Mesenchymal stem cell (in vitro differentiated cells and primary cell): Measurements from ENCODE around the gene TMEM119.

Experiments used
- DNase-seq: peaks from one replicate; pipeline ENCODE4 v3.0.0-alpha.2; 2013
- H2AFZ ChIP-seq: one replicate; pipeline ENCODE4 v1.6.1; 2013; ENCODE audit warnings: low read depth, mild to moderate bottlenecking, control low read depth, inconsistent platforms, low read length, moderate library complexity
- H2AK5ac ChIP-seq: 2 replicates; pipeline ENCODE4 v1.6.1; 2013; ENCODE audit warnings: low read length, moderate library complexity, mild to moderate bottlenecking, inconsistent platforms; ENCODE audit not compliant: severe bottlenecking
- H2BK120ac ChIP-seq: one replicate; pipeline ENCODE4 v1.6.1; 2013; ENCODE audit warnings: low read depth, mild to moderate bottlenecking, inconsistent platforms, low read length, moderate library complexity
- H2BK12ac ChIP-seq, 2 experiments: one replicate each; pipeline ENCODE4 v1.6.1; 2013; ENCODE audit warnings: inconsistent platforms in 2 of 2, low read length in 2 of 2, mild to moderate bottlenecking in 2 of 2, moderate library complexity in 2 of 2, control low read depth in 1 of 2
- H2BK15ac ChIP-seq: one replicate; pipeline ENCODE4 v1.6.1; 2013; ENCODE audit warnings: mild to moderate bottlenecking, low read depth, inconsistent platforms; ENCODE audit not compliant: poor library complexity, severe bottlenecking
- H2BK5ac ChIP-seq: 2 replicates; pipeline ENCODE4 v1.6.1; 2013; ENCODE audit warnings: low read depth, mild to moderate bottlenecking, low read length, control low read depth, inconsistent platforms; ENCODE audit not compliant: poor library complexity, severe bottlenecking
- H3K14ac ChIP-seq, 2 experiments: one replicate each; pipeline ENCODE4 v1.6.1; 2013; ENCODE audit warnings: inconsistent platforms in 2 of 2, low read length in 2 of 2, control low read depth in 1 of 2, mild to moderate bottlenecking in 1 of 2, moderate library complexity in 1 of 2
- H3K18ac ChIP-seq, 2 experiments: one replicate each; pipeline ENCODE4 v1.6.1; 2013; ENCODE audit warnings: inconsistent platforms in 2 of 2, low read length in 2 of 2, control low read depth in 1 of 2, low read depth in 1 of 2, mild to moderate bottlenecking in 1 of 2
- H3K23ac ChIP-seq, 2 experiments: one replicate each; pipeline ENCODE4 v1.6.1; 2013; ENCODE audit warnings: inconsistent platforms in 2 of 2, low read length in 2 of 2, mild to moderate bottlenecking in 2 of 2, moderate library complexity in 2 of 2, control low read depth in 1 of 2
- H3K27ac ChIP-seq: 2 replicates; pipeline ENCODE4 v1.5.1; 2013; ENCODE audit warnings: mild to moderate bottlenecking, moderate library complexity, low read length, control low read depth, inconsistent platforms; ENCODE audit not compliant: poor library complexity, severe bottlenecking
- H3K27me3 ChIP-seq, 2 experiments: 2 replicates each; pipeline versions ENCODE4 v1.6.1 to v1.7.0; 2013; ENCODE audit warnings: low read length in 2 of 2, mild to moderate bottlenecking in 2 of 2, moderate library complexity in 2 of 2, control low read depth in 1 of 2, inconsistent platforms in 1 of 2; ENCODE audit not compliant: control insufficient read depth in 1 of 2, insufficient read depth in 1 of 2
- H3K36me3 ChIP-seq, 2 experiments: 2 replicates each; pipeline versions ENCODE4 v1.6.1 to v1.7.0; 2013; ENCODE audit warnings: low read length in 2 of 2, control low read depth in 1 of 2, inconsistent platforms in 1 of 2, low read depth in 1 of 2, mild to moderate bottlenecking in 1 of 2; ENCODE audit not compliant: insufficient read depth in 2 of 2, control insufficient read depth in 1 of 2
- H3K4ac ChIP-seq, 2 experiments: one replicate each; pipeline ENCODE4 v1.6.1; 2013; ENCODE audit warnings: inconsistent platforms in 2 of 2, low read length in 2 of 2, mild to moderate bottlenecking in 2 of 2, moderate library complexity in 2 of 2, control low read depth in 1 of 2, low read depth in 1 of 2
- H3K4me1 ChIP-seq: 2 replicates; pipeline ENCODE4 v1.6.1; 2013; ENCODE audit warnings: low read depth, low read length, control low read depth; ENCODE audit not compliant: control insufficient read depth, insufficient read depth
- H3K4me2 ChIP-seq: 2 replicates; pipeline ENCODE4 v1.6.1; 2013; ENCODE audit warnings: low read length, mild to moderate bottlenecking, inconsistent platforms; ENCODE audit not compliant: poor library complexity, severe bottlenecking
- H3K4me3 ChIP-seq, 2 experiments: 2 replicates each; pipeline versions ENCODE4 v1.5.1 to v1.7.0; 2013; ENCODE audit warnings: low read length in 2 of 2, mild to moderate bottlenecking in 2 of 2, control low read depth in 1 of 2, low read depth in 1 of 2; ENCODE audit not compliant: insufficient read depth in 1 of 2
- H3K79me1 ChIP-seq: replicated peaks from 2 replicates; pipeline ENCODE4 v1.6.1; 2013; ENCODE audit warnings: mild to moderate bottlenecking, control low read depth, low read length, inconsistent platforms; ENCODE audit not compliant: poor library complexity, severe bottlenecking
- H3K9ac ChIP-seq: 2 replicates; pipeline ENCODE4 v1.7.0; 2013; ENCODE audit warnings: mild to moderate bottlenecking, low read length, moderate library complexity
- H3K9me3 ChIP-seq: 2 replicates; pipeline ENCODE4 v1.7.0; 2013; ENCODE audit warnings: mild to moderate bottlenecking, low read length; ENCODE audit not compliant: control insufficient read depth
- H4K8ac ChIP-seq: one replicate; pipeline ENCODE4 v1.6.1; 2013; ENCODE audit warnings: inconsistent platforms, mild to moderate bottlenecking, low read length, moderate library complexity
- H4K91ac ChIP-seq: one replicate; pipeline ENCODE4 v1.6.1; 2013; ENCODE audit warnings: mild to moderate bottlenecking, low read length, inconsistent platforms
- WGBS: methylation state at CpG from one replicate; pipeline ENCODE4 v1.1.7; 2013; ENCODE audit warnings: mixed read lengths; 5-methylcytosine and 5-hydroxymethylcytosine counted together

The TMEM119 gene

GRCh38 chr12:108595711-108596647, 1.9 kb downstream of the TMEM119 start:
- Histone ChIP-seq H3K4me1 (peaks cover 2% of the 10 kb centered on the region), H2AK5ac (no peak overlapping the region), H4K91ac (peak overlapping the region; percentile 87), H3K27me3 (no peaks in the 10 kb centered on the region), H2BK15ac (peak overlapping the region; percentile 38), H3K9me3 (no peaks in the 10 kb centered on the region), H3K14ac (peak overlapping the region in 1 of 2 experiments; percentile 45), H3K36me3 (peaks cover 0 to 36% of the 10 kb centered on the region in 2 experiments), H3K4me2 (no peak overlapping the region), H2BK5ac (no peak overlapping the region), H3K4ac (peak overlapping the region; percentile 10 to 24), H3K4me3 (peak overlapping the region in 1 of 2 experiments; percentile 100), H4K8ac (peak overlapping the region; percentile 27), H2AFZ (no peak overlapping the region), H3K27ac (no peak overlapping the region), H3K9ac (peak overlapping the region; percentile 90), H3K18ac (peak overlapping the region; percentile 58 to 73), H3K23ac (peak overlapping the region in 1 of 2 experiments; percentile 9), H2BK12ac (peak overlapping the region in 1 of 2 experiments; percentile 33), H2BK120ac (peak overlapping the region; percentile 82), H3K79me1 (no peaks in the 10 kb centered on the region)
- no peak for DNase-seq
- 76% methylated on average over 17 of the region's 17 CpGs for WGBS

- WGBS: 98% methylated on average over 7 of the region's 7 CpGs
- Histone ChIP-seq H2BK120ac (no peak overlapping the region), H2BK5ac (no peak overlapping the region), H3K18ac (no peak overlapping the region), H3K14ac (peak overlapping the region in 1 of 2 experiments; percentile 1), H4K8ac (no peak overlapping the region), H3K4me2 (no peak overlapping the region), H3K23ac (no peak overlapping the region), H2AK5ac (no peak overlapping the region), H3K9ac (peak overlapping the region; percentile 90), H3K9me3 (no peaks in the 10 kb centered on the region), H3K27ac (no peak overlapping the region), H2BK15ac (peak overlapping the region; percentile 38), H3K27me3 (no peaks in the 10 kb centered on the region), H2AFZ (no peak overlapping the region), H3K79me1 (no peaks in the 10 kb centered on the region), H3K4me3 (peak overlapping the region in 1 of 2 experiments; percentile 100), H3K4ac (no peak overlapping the region), H3K4me1 (peaks cover 2% of the 10 kb centered on the region), H3K36me3 (peaks cover 0 to 40% of the 10 kb centered on the region in 2 experiments), H4K91ac (peak overlapping the region; percentile 87), H2BK12ac (peak overlapping the region in 1 of 2 experiments; percentile 33)
- DNase-seq: no peak
Measured at GRCh38 chr12:108594960-108595710, 2.7 kb downstream of the TMEM119 start.

GRCh38 chr12:108594323-108594903, 3.5 kb downstream of the TMEM119 start:
- Histone ChIP-seq H3K18ac (peak overlapping the region in 1 of 2 experiments; percentile 19), H3K36me3 (peaks cover 0 to 40% of the 10 kb centered on the region in 2 experiments), H2AFZ (no peak overlapping the region), H3K14ac (no peak overlapping the region), H3K27me3 (no peaks in the 10 kb centered on the region), H2BK15ac (no peak overlapping the region), H4K91ac (no peak overlapping the region), H3K4ac (no peak overlapping the region), H2BK12ac (no peak overlapping the region), H2BK5ac (no peak overlapping the region), H3K4me1 (peaks cover 8% of the 10 kb centered on the region), H3K9ac (peak overlapping the region; percentile 90), H3K23ac (no peak overlapping the region), H3K27ac (no peak overlapping the region), H3K9me3 (no peaks in the 10 kb centered on the region), H3K4me3 (no peak overlapping the region), H2AK5ac (no peak overlapping the region), H3K4me2 (no peak overlapping the region), H4K8ac (no peak overlapping the region), H2BK120ac (no peak overlapping the region), H3K79me1 (no peaks in the 10 kb centered on the region)
- WGBS: over 99% methylated on average over 9 of the region's 10 CpGs
- no peak for DNase-seq
